ENCODE results near the gene SEMA4F.

Gene SEMA4F

GRCh38 chr2:74707837-74708236, 53.8 kb downstream of the SEMA4F start:
- DNase-seq (ENCODE audit: low read depth in 2 of 2): no peak

GRCh38 chr2:74708296-74708695, 54.2 kb downstream of the SEMA4F start:
- DNase-seq (ENCODE audit: low read depth in 2 of 2): no peak

- peak in 1 of 2 experiments; percentile 5 for DNase-seq (ENCODE audit: low read depth in 2 of 2)
Observed at GRCh38 chr2:74708883-74709282, 54.8 kb downstream of the SEMA4F start.

GRCh38 chr2:74712223-74713053, 58.4 kb downstream of the SEMA4F start:
- no peak for DNase-seq (ENCODE audit: low read depth in 2 of 2)

GRCh38 chr2:74714691-74715080, 60.6 kb downstream of the SEMA4F start:
- DNase-seq (ENCODE audit: low read depth in 2 of 2): no peak

- DNase-seq (ENCODE audit: low read depth in 2 of 2): peak in 1 of 2 experiments; percentile 18
Observed at GRCh38 chr2:74715081-74715791, 61.2 kb downstream of the SEMA4F start.

GRCh38 chr2:74715880-74716279, 61.8 kb downstream of the SEMA4F start:
- no peak for DNase-seq (ENCODE audit: low read depth in 2 of 2)

GRCh38 chr2:74719066-74719465, 65.0 kb downstream of the SEMA4F start:
- no peak for DNase-seq (ENCODE audit: low read depth in 2 of 2)

- no peak for DNase-seq (ENCODE audit: low read depth in 2 of 2)
Observed at GRCh38 chr2:74721316-74721715, 67.3 kb downstream of the SEMA4F start.

- DNase-seq (ENCODE audit: low read depth in 2 of 2): no peak
Observed at GRCh38 chr2:74724496-74724895, 70.4 kb downstream of the SEMA4F start.

GRCh38 chr2:74725287-74725686, 71.2 kb downstream of the SEMA4F start:
- DNase-seq (ENCODE audit: low read depth in 2 of 2): no peak

- no peak for DNase-seq (ENCODE audit: low read depth in 2 of 2)
Observed at GRCh38 chr2:74728842-74729241, 74.8 kb downstream of the SEMA4F start.

- no peak for DNase-seq (ENCODE audit: low read depth in 2 of 2)
Observed at GRCh38 chr2:74730530-74730929, 76.5 kb downstream of the SEMA4F start.

Measured in fibroblast of skin of left biceps (primary cell).